SKM-1 treated with dmso at 0.1 percent for 144 hours (cell line): ENCODE data around the gene DHCR24.

Experiments used
- DNase-seq: peaks from one replicate; lab custom pipeline; 2025; ENCODE audit not compliant: unreplicated experiment; lab: John Stamatoyannopoulos, UW

DHCR24 gene

GRCh38 chr1:54846716-54847284, 40.2 kb downstream of the DHCR24 start:
- DNase-seq: no peak

- DNase-seq: no peak
Measured at GRCh38 chr1:54846301-54846700, 40.7 kb downstream of the DHCR24 start.

- DNase-seq: no peak
Measured at GRCh38 chr1:54845772-54846171, 41.2 kb downstream of the DHCR24 start.

- DNase-seq: no peak
Measured at GRCh38 chr1:54844564-54844963, 42.4 kb downstream of the DHCR24 start.

- no peak for DNase-seq
Measured at GRCh38 chr1:54843449-54843848, 43.5 kb downstream of the DHCR24 start.

GRCh38 chr1:54842963-54843362, 44.0 kb downstream of the DHCR24 start:
- no peak for DNase-seq

- no peak for DNase-seq
Measured at GRCh38 chr1:54842206-54842915, 44.6 kb downstream of the DHCR24 start.

GRCh38 chr1:54839824-54840223, 47.2 kb downstream of the DHCR24 start:
- DNase-seq: no peak

GRCh38 chr1:54838565-54839180, 48.3 kb downstream of the DHCR24 start:
- DNase-seq: no peak

GRCh38 chr1:54837002-54837853, 49.8 kb downstream of the DHCR24 start:
- no peak for DNase-seq

GRCh38 chr1:54836594-54836993, 50.4 kb downstream of the DHCR24 start:
- DNase-seq: no peak

- no peak for DNase-seq
Measured at GRCh38 chr1:54835970-54836369, 51.0 kb downstream of the DHCR24 start.

- no peak for DNase-seq
Measured at GRCh38 chr1:54835131-54835898, 51.7 kb downstream of the DHCR24 start.

GRCh38 chr1:54834007-54834541, 52.9 kb downstream of the DHCR24 start:
- no peak for DNase-seq

- DNase-seq: no peak
Measured at GRCh38 chr1:54833121-54833520, 53.9 kb downstream of the DHCR24 start.

- no peak for DNase-seq
Measured at GRCh38 chr1:54826226-54826816, 60.7 kb downstream of the DHCR24 start.

- no peak for DNase-seq
Measured at GRCh38 chr1:54825696-54826095, 61.3 kb downstream of the DHCR24 start.

GRCh38 chr1:54823670-54824069, 63.3 kb downstream of the DHCR24 start:
- no peak for DNase-seq

- no peak for DNase-seq
Measured at GRCh38 chr1:54819733-54820132, 67.3 kb downstream of the DHCR24 start.

GRCh38 chr1:54819195-54819536, 67.8 kb downstream of the DHCR24 start:
- no peak for DNase-seq
